Measurements from ENCODE around the gene TRAPPC2.
"Not testable (repeated sequence)": the region's sequence is repeated elsewhere in the genome, so short reads cannot be mapped to it uniquely, and the experiment has no call there.

TRAPPC2 gene

GRCh38 chrX:13747836-13748235 is 13.4 kb upstream of the TRAPPC2 start:
- DNase-seq (ENCODE audit: low spot score) = no peak

GRCh38 chrX:13742397-13743176 is 8.2 kb upstream of the TRAPPC2 start:
- peak; percentile 37 for DNase-seq (ENCODE audit: low spot score)

GRCh38 chrX:13741695-13742094 is 7.3 kb upstream of the TRAPPC2 start:
- DNase-seq (ENCODE audit: low spot score) = no peak

- peak; percentile 2 for DNase-seq (ENCODE audit: low spot score)
Measured at GRCh38 chrX:13733506-13733905, 914 bp downstream of the TRAPPC2 start.

- DNase-seq (ENCODE audit: low spot score) = no peak
Measured at GRCh38 chrX:13732246-13733067, 2.0 kb downstream of the TRAPPC2 start.

- not testable (repeated sequence) for DNase-seq (ENCODE audit: low spot score)
Measured at GRCh38 chrX:13730523-13730922, 3.9 kb downstream of the TRAPPC2 start.

GRCh38 chrX:13726583-13726982 is 7.8 kb downstream of the TRAPPC2 start:
- DNase-seq (ENCODE audit: low spot score) = not testable (repeated sequence)

- DNase-seq (ENCODE audit: low spot score) = not testable (repeated sequence)
Measured at GRCh38 chrX:13724878-13725277, 9.5 kb downstream of the TRAPPC2 start.

- DNase-seq (ENCODE audit: low spot score) = peak; percentile 6
Measured at GRCh38 chrX:13721819-13722519, 12.5 kb downstream of the TRAPPC2 start.

- DNase-seq (ENCODE audit: low spot score) = no peak
Measured at GRCh38 chrX:13721371-13721770, 13.0 kb downstream of the TRAPPC2 start.

- DNase-seq (ENCODE audit: low spot score) = no peak
Measured at GRCh38 chrX:13719192-13719856, 15.1 kb downstream of the TRAPPC2 start.

GRCh38 chrX:13717700-13718472 is 16.5 kb downstream of the TRAPPC2 start:
- DNase-seq (ENCODE audit: low spot score) = no peak

- DNase-seq (ENCODE audit: low spot score) = no peak
Measured at GRCh38 chrX:13716905-13717304, 17.5 kb downstream of the TRAPPC2 start.

GRCh38 chrX:13716455-13716854 is 18.0 kb downstream of the TRAPPC2 start:
- no peak for DNase-seq (ENCODE audit: low spot score)

- DNase-seq (ENCODE audit: low spot score) = no peak
Measured at GRCh38 chrX:13711141-13711540, 23.3 kb downstream of the TRAPPC2 start.

GRCh38 chrX:13703589-13703988 is 30.8 kb downstream of the TRAPPC2 start:
- DNase-seq (ENCODE audit: low spot score) = no peak

- no peak for DNase-seq (ENCODE audit: low spot score)
Measured at GRCh38 chrX:13703135-13703534, 31.3 kb downstream of the TRAPPC2 start.

- DNase-seq (ENCODE audit: low spot score) = no peak
Measured at GRCh38 chrX:13702111-13702789, 32.2 kb downstream of the TRAPPC2 start.

GRCh38 chrX:13700380-13700779 is 34.0 kb downstream of the TRAPPC2 start:
- DNase-seq (ENCODE audit: low spot score) = no peak

- no peak for DNase-seq (ENCODE audit: low spot score)
Measured at GRCh38 chrX:13699183-13699826, 35.1 kb downstream of the TRAPPC2 start.

Data from germinal center (tissue), 1 donor.